Adrenal gland (tissue), 12 donors: ENCODE results near the gene NPC1. TPM values are rescaled to one million over a fixed set of nuclear protein-coding genes. Genes with fewer than 3 reads are reported as not detected.

Source experiments
- DNase-seq, 7 donors: peaks; one replicate each; pipeline ENCODE4 v3.0.0-alpha.2; 2019 to 2020
- H3K27ac ChIP-seq, 5 donors: fragments of 200-600 bp; sonication (generic) in 4 of 5; 1 replicate in 3 of 5; 2 replicates in 2 of 5; pipeline versions ENCODE4 v1.5.1 to v1.8.0; 2016 to 2020; ENCODE audit warnings: mild to moderate bottlenecking in 1 of 5
- H3K27me3 ChIP-seq: fragments of 200-600 bp; 2 replicates; pipeline ENCODE4 v1.8.0; 2021
- H3K36me3 ChIP-seq, 2 donors: fragments of 200-600 bp; replicated peaks in 1 of 2; 1 replicate in 1 of 2; 2 replicates in 1 of 2; pipeline versions ENCODE4 v1.5.1 to v1.8.0; 2018 to 2022
- H3K4me1 ChIP-seq, 2 donors: fragments of 200-600 bp; replicated peaks in 1 of 2; 1 replicate in 1 of 2; 2 replicates in 1 of 2; pipeline versions ENCODE4 v1.5.1 to v1.8.0; 2018 to 2021
- H3K4me3 ChIP-seq, 4 donors: fragments of 200-600 bp; sonication (generic) in 3 of 4; one replicate each; pipeline ENCODE4 v1.5.1; 2016 to 2018
- H3K9me3 ChIP-seq, 3 donors: fragments of 200-600 bp; sonication (generic) in 1 of 3; replicated peaks in 1 of 3; 1 replicate in 2 of 3; 2 replicates in 1 of 3; pipeline versions ENCODE4 v1.5.1 to v1.8.0; 2016 to 2021
- CTCF ChIP-seq, 6 experiments: fragments of 450-650 bp in 4 of 6; fragments of 200-600 bp in 2 of 6; sonication (generic) in 1 of 6; IDR thresholded peaks; 1 replicate in 5 of 6; 2 replicates in 1 of 6; pipeline versions ENCODE4 v1.5.1 to v1.8.0; 2016 to 2021; ENCODE audit warnings: antibody characterized with exemption in 6 of 6, mild to moderate bottlenecking in 2 of 6, moderate library complexity in 1 of 6
- POLR2A ChIP-seq, 2 donors: fragments of 450-650 bp; IDR thresholded peaks; one replicate each; pipeline ENCODE4 v1.6.1; 2017; ENCODE audit warnings: antibody characterized with exemption in 2 of 2, mild to moderate bottlenecking in 2 of 2, moderate library complexity in 1 of 2
- WGBS, 4 donors: extraction: QIAGEN DNeasy Blood & Tissue Kit in 2 of 4; methylation state at CpG; one replicate each; pipeline versions ENCODE4 v1.1.5 to v1.1.7; 2013 to 2017; 5-methylcytosine and 5-hydroxymethylcytosine counted together
- intact Hi-C, 2 donors: fragments of 100-400 bp; cut with DNase I; formaldehyde crosslinking; loops; one replicate each; pipeline versions ENCODE4 v1.14.1 to v1.15.0; 2022 to 2023
- polyA plus RNA-seq, 3 donors: library from polyadenylated mRNA; stranded (reverse); fragments of 200-250 nt in 2 of 3; fragments of 350-450 nt in 1 of 3; fragmentation: Illumina TruSeq in 1 of 3; extraction: RNeasy Lipid Tissue Mini Kit (QIAGEN cat#74804) in 1 of 3; gene quantifications; one replicate each; pipeline ENCODE4 v1.2.3, GENCODE V29; 2013 to 2014
- total RNA-seq, 9 donors: library from RNA; depleted of rRNA in 4 of 9; stranded (reverse); fragments of >200 nt in 4 of 9; fragments of 120-200 nt in 1 of 9; fragmentation: NEBNext Ultra II Directional in 1 of 9; extraction: Animal tissue kit (Norgen Biotek cat#: 25700) in 1 of 9; gene quantifications; one replicate each; pipeline versions ENCODE4 v1.1.0 to v1.2.4, GENCODE V29; 2013 to 2023
- donor health status: healthy with polysubstance abuse.
- donor health status: Bipolar disorder and iron deficiency.
- donor health status: DM: yes; HTN: yes; CAD: no.
- donor health status: DM: no; HTN: no; CAD: no.
- donor health status: DM: no; HTN: no; CAD: no.
- donor health status: DM: yes; HTN: yes; CAD: no.

NPC1 gene
- total and polyA plus RNA-seq, 12 donors, result 38.3 to 1,631 (median 117) TPM

- H3K4me1 ChIP-seq, result peaks cover 29 to 70% of the 10 kb centered on the region in 2 donors
- intact Hi-C loops, result no loop called here
Measured at GRCh38 chr18:23575309-23575651, 11.0 kb downstream of the NPC1 start.

GRCh38 chr18:23574611-23575308 lies 11.5 kb downstream of the NPC1 start:
- Histone ChIP-seq H3K9me3 (no peaks in the 10 kb centered on the region), H3K27ac (peak overlapping the region; percentile 73 to 91 (median 83)), H3K4me1 (peaks cover 29 to 64% of the 10 kb centered on the region in 2 donors), H3K27me3 (no peaks in the 10 kb centered on the region), H3K4me3 (no peak overlapping the region), H3K36me3 (peaks cover 0 to 20% of the 10 kb centered on the region in 2 donors)
- WGBS, 4 donors, result 61 to 75% (median 72%) methylated on average over 5 of the region's 5 CpGs
- intact Hi-C loops, result no loop called here
- no peak for DNase-seq
- TF ChIP-seq POLR2A (IDR thresholded peaks at IDR 0.05) (no peak), CTCF (IDR thresholded peaks at IDR 0.05) (no peak)

More at GRCh38 chr18:23575309-23575651, 11.0 kb downstream of the NPC1 start:
- Histone ChIP-seq H3K27ac (peak overlapping the region in 4 of 5 donors; percentile 73 to 91 (median 82)), H3K27me3 (no peaks in the 10 kb centered on the region), H3K4me3 (no peak overlapping the region), H3K36me3 (peaks cover 0 to 20% of the 10 kb centered on the region in 2 donors), H3K9me3 (no peaks in the 10 kb centered on the region)
- TF ChIP-seq POLR2A (IDR thresholded peaks at IDR 0.05), result no peak
- DNase-seq, result no peak
- 95 to 98% (median 97%) methylated on average over 6 to 7 of the region's 7 CpGs for WGBS, 4 donors

- WGBS, 4 donors, result 27 to 38% (median 29%) methylated on average over 6 of the region's 6 CpGs
- TF ChIP-seq CTCF (IDR thresholded peaks at IDR 0.05) (no peak), POLR2A (IDR thresholded peaks at IDR 0.05) (peak in 1 of 2 donors; percentile 81)
- no peak overlapping the region for H3K4me3 ChIP-seq
- peak overlapping the region; percentile 73 to 91 (median 83) for H3K27ac ChIP-seq
- intact Hi-C loops, result no loop called here
- peak; percentile 82 to 93 (median 90) for DNase-seq
- peaks cover 29 to 55% of the 10 kb centered on the region in 2 donors for H3K4me1 ChIP-seq
- H3K27me3 ChIP-seq, result no peaks in the 10 kb centered on the region
- H3K9me3 ChIP-seq, result no peaks in the 10 kb centered on the region
- H3K36me3 ChIP-seq, result peaks cover 0 to 29% of the 10 kb centered on the region in 2 donors
Measured at GRCh38 chr18:23573626-23574431, 12.5 kb downstream of the NPC1 start.

- DNase-seq, result no peak
- H3K9me3 ChIP-seq, result no peaks in the 10 kb centered on the region
- no peaks in the 10 kb centered on the region for H3K27me3 ChIP-seq
- H3K27ac ChIP-seq, result peak overlapping the region; percentile 73 to 91 (median 83)
- no peak for TF ChIP-seq CTCF (IDR thresholded peaks at IDR 0.05)
- TF ChIP-seq POLR2A (IDR thresholded peaks at IDR 0.05), result no peak
- 44 to 53% (median 49%) methylated on average over 4 of the region's 4 CpGs for WGBS, 4 donors
- peaks cover 29 to 47% of the 10 kb centered on the region in 2 donors for H3K4me1 ChIP-seq
- H3K4me3 ChIP-seq, result no peak overlapping the region
- intact Hi-C loops, result no loop called here
- peaks cover 0 to 37% of the 10 kb centered on the region in 2 donors for H3K36me3 ChIP-seq
Measured at GRCh38 chr18:23573020-23573419, 13.3 kb downstream of the NPC1 start.
